Peyer's patch (tissue), 4 donors: ENCODE data around the gene STEAP3.

ENCODE experiments used
- POLR2A ChIP-seq, 2 donors: fragments of 450-650 bp; IDR thresholded peaks; one replicate each; pipeline ENCODE4 v1.5.1; 2017; ENCODE audit warnings: antibody characterized with exemption in 2 of 2, mild to moderate bottlenecking in 2 of 2, moderate library complexity in 2 of 2
- TF ChIP-seq, protein P1 (sequence below), 6 experiments: fragments of 450-650 bp in 4 of 6; fragments of 200-600 bp in 2 of 6; sonication (generic) in 1 of 6; IDR thresholded peaks; one replicate each; pipeline ENCODE4 v1.5.1; 2017 to 2019; ENCODE audit warnings: antibody characterized with exemption in 6 of 6, mild to moderate bottlenecking in 3 of 6, moderate library complexity in 1 of 6

DNA sequence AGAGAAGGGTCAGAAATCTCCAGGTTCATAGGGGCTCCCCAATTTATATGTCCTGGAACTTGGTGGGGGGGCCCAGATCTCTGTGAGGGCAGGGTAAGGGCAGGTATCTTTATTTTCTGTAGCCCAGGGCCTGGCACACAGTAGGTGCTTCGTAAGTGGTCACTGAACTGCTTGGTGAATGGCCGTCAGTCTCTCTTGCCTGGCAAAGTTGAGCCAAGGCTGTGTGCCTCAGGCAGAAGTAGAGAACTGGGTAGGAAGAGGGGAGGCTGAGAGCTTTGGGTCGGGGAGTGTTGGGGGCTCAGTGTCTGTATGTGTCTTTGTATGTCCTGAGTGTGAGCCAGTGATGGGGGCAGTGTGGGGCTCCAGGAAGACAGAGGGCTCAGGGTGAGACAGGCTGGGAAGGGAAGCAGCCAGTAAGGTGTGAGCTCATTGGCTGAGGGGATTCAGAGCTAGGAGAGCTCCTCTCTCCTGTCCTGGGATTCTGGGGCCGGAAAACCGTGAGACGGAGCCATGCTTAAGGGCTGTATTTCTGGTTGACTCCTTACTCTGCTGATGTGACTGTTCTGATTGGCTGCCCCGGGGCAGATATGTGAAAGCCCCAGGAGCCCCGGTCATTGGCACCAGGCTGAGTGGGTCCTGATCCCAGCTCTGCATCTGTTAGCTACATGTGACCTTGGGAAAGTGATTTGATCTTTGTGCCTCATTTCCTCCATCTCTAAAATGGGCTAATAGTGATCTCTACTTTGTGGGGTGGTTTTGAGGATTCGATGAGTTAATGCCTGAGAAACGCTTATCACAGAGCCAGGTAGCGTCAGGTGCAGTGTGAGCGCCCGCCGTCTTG, 30.3 kb downstream of the STEAP3 start:
- TF ChIP-seq, protein P1, sequence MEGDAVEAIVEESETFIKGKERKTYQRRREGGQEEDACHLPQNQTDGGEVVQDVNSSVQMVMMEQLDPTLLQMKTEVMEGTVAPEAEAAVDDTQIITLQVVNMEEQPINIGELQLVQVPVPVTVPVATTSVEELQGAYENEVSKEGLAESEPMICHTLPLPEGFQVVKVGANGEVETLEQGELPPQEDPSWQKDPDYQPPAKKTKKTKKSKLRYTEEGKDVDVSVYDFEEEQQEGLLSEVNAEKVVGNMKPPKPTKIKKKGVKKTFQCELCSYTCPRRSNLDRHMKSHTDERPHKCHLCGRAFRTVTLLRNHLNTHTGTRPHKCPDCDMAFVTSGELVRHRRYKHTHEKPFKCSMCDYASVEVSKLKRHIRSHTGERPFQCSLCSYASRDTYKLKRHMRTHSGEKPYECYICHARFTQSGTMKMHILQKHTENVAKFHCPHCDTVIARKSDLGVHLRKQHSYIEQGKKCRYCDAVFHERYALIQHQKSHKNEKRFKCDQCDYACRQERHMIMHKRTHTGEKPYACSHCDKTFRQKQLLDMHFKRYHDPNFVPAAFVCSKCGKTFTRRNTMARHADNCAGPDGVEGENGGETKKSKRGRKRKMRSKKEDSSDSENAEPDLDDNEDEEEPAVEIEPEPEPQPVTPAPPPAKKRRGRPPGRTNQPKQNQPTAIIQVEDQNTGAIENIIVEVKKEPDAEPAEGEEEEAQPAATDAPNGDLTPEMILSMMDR (IDR thresholded peaks at IDR 0.05): no peak
- no peak for TF ChIP-seq POLR2A (IDR thresholded peaks at IDR 0.05)
